H1 (cell line): ENCODE measurements around the gene PIP5K1C. TPM values are rescaled to one million over a fixed set of nuclear protein-coding genes. Genes with fewer than 3 reads are reported as not detected.

Source experiments
- CBX8 ChIP-seq: fragments of 300-800, 300-1000 bp; sonication (generic); IDR thresholded peaks from 2 replicates; pipeline ENCODE4 v1.7.1; 2016; ENCODE audit warnings: low read depth, low read length, borderline replicate concordance
- FOSL1 ChIP-seq: IDR thresholded peaks from 2 replicates; pipeline ENCODE4 v1.6.1; 2011; ENCODE audit warnings: mild to moderate bottlenecking, low read depth, low read length, moderate library complexity; ENCODE audit not compliant: insufficient read depth
- GTF2F1 ChIP-seq: IDR thresholded peaks from 2 replicates; pipeline ENCODE4 v1.6.1; 2012; ENCODE audit warnings: low read depth, low read length, improper control_type of control experiment, borderline replicate concordance
- HDAC2 ChIP-seq, 2 experiments: fragments of 300-600 bp in 1 of 2; sonication (generic) in 1 of 2; IDR thresholded peaks; 2 replicates each; pipeline ENCODE4 v1.6.1; 2011 to 2012; ENCODE audit warnings: low read depth in 2 of 2, low read length in 2 of 2, mild to moderate bottlenecking in 2 of 2, moderate library complexity in 2 of 2, borderline replicate concordance in 1 of 2, inconsistent platforms in 1 of 2
- JUN ChIP-seq: IDR thresholded peaks from 2 replicates; pipeline ENCODE4 v1.6.1; 2011; ENCODE audit warnings: low read depth, mild to moderate bottlenecking, improper control_type of control experiment, low read length
- POU5F1 ChIP-seq: IDR thresholded peaks from 2 replicates; pipeline ENCODE4 v1.6.1; 2011; ENCODE audit warnings: low read depth, mild to moderate bottlenecking, low read length, moderate library complexity
- RFX5 ChIP-seq: IDR thresholded peaks from 2 replicates; pipeline ENCODE4 v1.6.1; 2011; ENCODE audit warnings: low read depth, low read length, improper control_type of control experiment, borderline replicate concordance
- RNF2 ChIP-seq: fragments of 200-900, 300-1000 bp; sonication (generic); IDR thresholded peaks from 2 replicates; pipeline ENCODE4 v1.7.1; 2016; ENCODE audit warnings: borderline replicate concordance, low read depth, mild to moderate bottlenecking, antibody characterized with exemption, low read length; ENCODE audit not compliant: poor library complexity, severe bottlenecking; ENCODE audit errors: missing control alignments
- RXRA ChIP-seq: IDR thresholded peaks from 2 replicates; pipeline ENCODE4 v1.6.1; 2011; ENCODE audit warnings: low read depth, mild to moderate bottlenecking, low read length, moderate library complexity; ENCODE audit not compliant: insufficient read depth
- SIRT6 ChIP-seq: IDR thresholded peaks from one replicate; pipeline ENCODE4 v1.7.1; 2012; ENCODE audit warnings: low read length, inconsistent platforms
- TEAD4 ChIP-seq: IDR thresholded peaks from 2 replicates; pipeline ENCODE4 v1.6.1; 2012; ENCODE audit warnings: low read depth, low read length, inconsistent platforms, mixed read lengths
- polyA plus RNA-seq, 7 experiments: library from polyadenylated mRNA; depleted of rRNA in 3 of 7; stranded (reverse) in 5 of 7; unstranded in 2 of 7; fragments of >200 nt in 5 of 7; fragments of 200-250 nt in 2 of 7; gene quantifications; 1 replicate in 5 of 7; 2 replicates in 1 of 7; 4 replicates in 1 of 7; pipeline versions ENCODE4 v1.2.1 to v1.2.3, GENCODE V29; 2011 to 2013; ENCODE audit warnings: missing spikeins in 2 of 7, mixed read lengths in 2 of 7
- total RNA-seq: library from RNA; stranded (reverse); fragmentation: NEBNext Ultra II Directional; extraction: Animal tissue kit (Norgen Biotek cat#: 25700); gene quantifications from 2 replicates; pipeline ENCODE4 v1.2.1, GENCODE V29; 2021
- TF ChIP-seq, protein P1 (sequence below): fragments of 300-600 bp; sonication (generic); IDR thresholded peaks from 2 replicates; pipeline ENCODE4 v1.7.1; 2012; ENCODE audit warnings: low read length, moderate library complexity, mild to moderate bottlenecking, inconsistent platforms; ENCODE audit not compliant: insufficient replicate concordance

PIP5K1C gene
- total and polyA plus RNA-seq, 2 of the 8 experiments (the other 6 are each of a cell fraction or from before 2014, with no cell fraction given): 10.6 to 32.9 TPM

GRCh38 chr19:3696660-3696995 is 3.6 kb downstream of the PIP5K1C start (continued):
- TF ChIP-seq, protein P1, sequence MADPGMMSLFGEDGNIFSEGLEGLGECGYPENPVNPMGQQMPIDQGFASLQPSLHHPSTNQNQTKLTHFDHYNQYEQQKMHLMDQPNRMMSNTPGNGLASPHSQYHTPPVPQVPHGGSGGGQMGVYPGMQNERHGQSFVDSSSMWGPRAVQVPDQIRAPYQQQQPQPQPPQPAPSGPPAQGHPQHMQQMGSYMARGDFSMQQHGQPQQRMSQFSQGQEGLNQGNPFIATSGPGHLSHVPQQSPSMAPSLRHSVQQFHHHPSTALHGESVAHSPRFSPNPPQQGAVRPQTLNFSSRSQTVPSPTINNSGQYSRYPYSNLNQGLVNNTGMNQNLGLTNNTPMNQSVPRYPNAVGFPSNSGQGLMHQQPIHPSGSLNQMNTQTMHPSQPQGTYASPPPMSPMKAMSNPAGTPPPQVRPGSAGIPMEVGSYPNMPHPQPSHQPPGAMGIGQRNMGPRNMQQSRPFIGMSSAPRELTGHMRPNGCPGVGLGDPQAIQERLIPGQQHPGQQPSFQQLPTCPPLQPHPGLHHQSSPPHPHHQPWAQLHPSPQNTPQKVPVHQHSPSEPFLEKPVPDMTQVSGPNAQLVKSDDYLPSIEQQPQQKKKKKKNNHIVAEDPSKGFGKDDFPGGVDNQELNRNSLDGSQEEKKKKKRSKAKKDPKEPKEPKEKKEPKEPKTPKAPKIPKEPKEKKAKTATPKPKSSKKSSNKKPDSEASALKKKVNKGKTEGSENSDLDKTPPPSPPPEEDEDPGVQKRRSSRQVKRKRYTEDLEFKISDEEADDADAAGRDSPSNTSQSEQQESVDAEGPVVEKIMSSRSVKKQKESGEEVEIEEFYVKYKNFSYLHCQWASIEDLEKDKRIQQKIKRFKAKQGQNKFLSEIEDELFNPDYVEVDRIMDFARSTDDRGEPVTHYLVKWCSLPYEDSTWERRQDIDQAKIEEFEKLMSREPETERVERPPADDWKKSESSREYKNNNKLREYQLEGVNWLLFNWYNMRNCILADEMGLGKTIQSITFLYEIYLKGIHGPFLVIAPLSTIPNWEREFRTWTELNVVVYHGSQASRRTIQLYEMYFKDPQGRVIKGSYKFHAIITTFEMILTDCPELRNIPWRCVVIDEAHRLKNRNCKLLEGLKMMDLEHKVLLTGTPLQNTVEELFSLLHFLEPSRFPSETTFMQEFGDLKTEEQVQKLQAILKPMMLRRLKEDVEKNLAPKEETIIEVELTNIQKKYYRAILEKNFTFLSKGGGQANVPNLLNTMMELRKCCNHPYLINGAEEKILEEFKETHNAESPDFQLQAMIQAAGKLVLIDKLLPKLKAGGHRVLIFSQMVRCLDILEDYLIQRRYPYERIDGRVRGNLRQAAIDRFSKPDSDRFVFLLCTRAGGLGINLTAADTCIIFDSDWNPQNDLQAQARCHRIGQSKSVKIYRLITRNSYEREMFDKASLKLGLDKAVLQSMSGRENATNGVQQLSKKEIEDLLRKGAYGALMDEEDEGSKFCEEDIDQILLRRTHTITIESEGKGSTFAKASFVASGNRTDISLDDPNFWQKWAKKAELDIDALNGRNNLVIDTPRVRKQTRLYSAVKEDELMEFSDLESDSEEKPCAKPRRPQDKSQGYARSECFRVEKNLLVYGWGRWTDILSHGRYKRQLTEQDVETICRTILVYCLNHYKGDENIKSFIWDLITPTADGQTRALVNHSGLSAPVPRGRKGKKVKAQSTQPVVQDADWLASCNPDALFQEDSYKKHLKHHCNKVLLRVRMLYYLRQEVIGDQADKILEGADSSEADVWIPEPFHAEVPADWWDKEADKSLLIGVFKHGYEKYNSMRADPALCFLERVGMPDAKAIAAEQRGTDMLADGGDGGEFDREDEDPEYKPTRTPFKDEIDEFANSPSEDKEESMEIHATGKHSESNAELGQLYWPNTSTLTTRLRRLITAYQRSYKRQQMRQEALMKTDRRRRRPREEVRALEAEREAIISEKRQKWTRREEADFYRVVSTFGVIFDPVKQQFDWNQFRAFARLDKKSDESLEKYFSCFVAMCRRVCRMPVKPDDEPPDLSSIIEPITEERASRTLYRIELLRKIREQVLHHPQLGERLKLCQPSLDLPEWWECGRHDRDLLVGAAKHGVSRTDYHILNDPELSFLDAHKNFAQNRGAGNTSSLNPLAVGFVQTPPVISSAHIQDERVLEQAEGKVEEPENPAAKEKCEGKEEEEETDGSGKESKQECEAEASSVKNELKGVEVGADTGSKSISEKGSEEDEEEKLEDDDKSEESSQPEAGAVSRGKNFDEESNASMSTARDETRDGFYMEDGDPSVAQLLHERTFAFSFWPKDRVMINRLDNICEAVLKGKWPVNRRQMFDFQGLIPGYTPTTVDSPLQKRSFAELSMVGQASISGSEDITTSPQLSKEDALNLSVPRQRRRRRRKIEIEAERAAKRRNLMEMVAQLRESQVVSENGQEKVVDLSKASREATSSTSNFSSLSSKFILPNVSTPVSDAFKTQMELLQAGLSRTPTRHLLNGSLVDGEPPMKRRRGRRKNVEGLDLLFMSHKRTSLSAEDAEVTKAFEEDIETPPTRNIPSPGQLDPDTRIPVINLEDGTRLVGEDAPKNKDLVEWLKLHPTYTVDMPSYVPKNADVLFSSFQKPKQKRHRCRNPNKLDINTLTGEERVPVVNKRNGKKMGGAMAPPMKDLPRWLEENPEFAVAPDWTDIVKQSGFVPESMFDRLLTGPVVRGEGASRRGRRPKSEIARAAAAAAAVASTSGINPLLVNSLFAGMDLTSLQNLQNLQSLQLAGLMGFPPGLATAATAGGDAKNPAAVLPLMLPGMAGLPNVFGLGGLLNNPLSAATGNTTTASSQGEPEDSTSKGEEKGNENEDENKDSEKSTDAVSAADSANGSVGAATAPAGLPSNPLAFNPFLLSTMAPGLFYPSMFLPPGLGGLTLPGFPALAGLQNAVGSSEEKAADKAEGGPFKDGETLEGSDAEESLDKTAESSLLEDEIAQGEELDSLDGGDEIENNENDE: no peak
- TF ChIP-seq CBX8: no peak
- TF ChIP-seq GTF2F1: no peak
- no peak for TF ChIP-seq SIRT6
- no peak for TF ChIP-seq RNF2
- TF ChIP-seq RFX5: no peak
- no peak for TF ChIP-seq TEAD4
- no peak for TF ChIP-seq HDAC2 (IDR thresholded peaks at IDR 0.05; ENCODE audit: borderline replicate concordance in 1 of 2, low read depth in 2 of 2, low read length in 2 of 2)
- TF ChIP-seq FOSL1: no peak
- no peak for TF ChIP-seq POU5F1
- TF ChIP-seq JUN: no peak
- no peak for TF ChIP-seq RXRA
